KMS-11 (cell line): ENCODE data around the gene STK38L.

Experiments used
- H2AFZ ChIP-seq: fragments of 200-600 bp; sonication (generic); 2 replicates; pipeline ENCODE4 v1.6.1; 2016; ENCODE audit warnings: antibody characterized with exemption, mixed run types, low read depth
- H3K27ac ChIP-seq: fragments of 200-600 bp; sonication (generic); 2 replicates; pipeline ENCODE4 v1.6.1; 2016; ENCODE audit warnings: mild to moderate bottlenecking, mixed run types
- H3K27me3 ChIP-seq: fragments of 200-600 bp; sonication (generic); 2 replicates; pipeline ENCODE4 v1.6.1; 2017; ENCODE audit warnings: mild to moderate bottlenecking, low read depth, mixed run types, moderate library complexity; ENCODE audit not compliant: insufficient read depth
- H3K36me3 ChIP-seq: fragments of 200-600 bp; sonication (generic); 2 replicates; pipeline ENCODE4 v1.6.1; 2017; ENCODE audit warnings: mild to moderate bottlenecking, mixed run types; ENCODE audit not compliant: insufficient read depth
- H3K4me1 ChIP-seq: fragments of 200-600 bp; sonication (generic); 2 replicates; pipeline ENCODE4 v1.6.1; 2016; ENCODE audit warnings: mild to moderate bottlenecking, low read depth, mixed run types; ENCODE audit not compliant: poor library complexity, severe bottlenecking
- H3K4me2 ChIP-seq: fragments of 200-600 bp; sonication (generic); 2 replicates; pipeline ENCODE4 v1.7.0; 2016; ENCODE audit warnings: mild to moderate bottlenecking, mixed run types
- H3K4me3 ChIP-seq: fragments of 200-600 bp; sonication (generic); IDR thresholded peaks from 2 replicates; pipeline ENCODE4 v1.6.1; 2017; ENCODE audit warnings: low read depth, low read length, mixed read lengths; ENCODE audit not compliant: insufficient read depth
- H3K79me2 ChIP-seq: fragments of 200-600 bp; sonication (generic); 2 replicates; pipeline ENCODE4 v1.6.1; 2016; ENCODE audit warnings: low read depth, mixed run types; ENCODE audit not compliant: insufficient read depth
- H3K9ac ChIP-seq: fragments of 200-600 bp; sonication (generic); 2 replicates; pipeline ENCODE4 v1.6.1; 2016; ENCODE audit warnings: mild to moderate bottlenecking, mixed run types
- H4K20me1 ChIP-seq: fragments of 200-600 bp; sonication (generic); 2 replicates; pipeline ENCODE4 v1.6.1; 2016; ENCODE audit warnings: mild to moderate bottlenecking, mixed run types; ENCODE audit not compliant: insufficient read depth
- TF ChIP-seq, protein P1 (sequence below): fragments of 200-600 bp; sonication (generic); conservative IDR thresholded peaks from 2 replicates; pipeline ENCODE4 v1.6.1; 2017; ENCODE audit warnings: low read depth, mild to moderate bottlenecking, antibody characterized with exemption, low read length, moderate library complexity, mixed read lengths

The STK38L gene

DNA sequence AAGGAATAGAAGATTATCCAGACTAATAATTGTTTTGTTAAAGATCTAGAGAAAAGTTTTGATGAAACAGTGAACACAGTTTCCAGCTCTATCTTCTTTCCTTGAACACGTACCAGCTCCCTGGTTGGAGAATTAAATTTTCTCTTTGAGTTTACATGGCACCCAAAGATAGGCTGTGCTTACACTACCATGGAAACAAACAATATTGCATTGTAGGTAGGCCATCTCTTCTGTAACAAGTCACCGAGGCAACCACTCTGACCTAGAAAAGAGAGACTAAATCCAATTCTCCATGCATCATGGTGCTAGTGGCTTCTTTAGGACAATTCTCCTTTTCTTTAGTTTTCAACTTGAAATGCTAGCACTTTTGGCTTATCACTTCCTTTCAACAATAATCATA lies 98.5 kb downstream of the STK38L start:
- no peak overlapping the region for H3K4me3 ChIP-seq
- no peak overlapping the region for H3K27ac ChIP-seq
- no peaks in the 10 kb centered on the region; the same call in 1 of the 2 replicates for H3K79me2 ChIP-seq
- H3K4me1 ChIP-seq = peaks cover 21% of the 10 kb centered on the region
- no peaks in the 10 kb centered on the region for H3K27me3 ChIP-seq
- no peaks in the 10 kb centered on the region for H3K36me3 ChIP-seq
- H2AFZ ChIP-seq = no peak overlapping the region
- no peaks in the 10 kb centered on the region for H4K20me1 ChIP-seq
- H3K4me2 ChIP-seq = no peak overlapping the region
- TF ChIP-seq, protein P1, sequence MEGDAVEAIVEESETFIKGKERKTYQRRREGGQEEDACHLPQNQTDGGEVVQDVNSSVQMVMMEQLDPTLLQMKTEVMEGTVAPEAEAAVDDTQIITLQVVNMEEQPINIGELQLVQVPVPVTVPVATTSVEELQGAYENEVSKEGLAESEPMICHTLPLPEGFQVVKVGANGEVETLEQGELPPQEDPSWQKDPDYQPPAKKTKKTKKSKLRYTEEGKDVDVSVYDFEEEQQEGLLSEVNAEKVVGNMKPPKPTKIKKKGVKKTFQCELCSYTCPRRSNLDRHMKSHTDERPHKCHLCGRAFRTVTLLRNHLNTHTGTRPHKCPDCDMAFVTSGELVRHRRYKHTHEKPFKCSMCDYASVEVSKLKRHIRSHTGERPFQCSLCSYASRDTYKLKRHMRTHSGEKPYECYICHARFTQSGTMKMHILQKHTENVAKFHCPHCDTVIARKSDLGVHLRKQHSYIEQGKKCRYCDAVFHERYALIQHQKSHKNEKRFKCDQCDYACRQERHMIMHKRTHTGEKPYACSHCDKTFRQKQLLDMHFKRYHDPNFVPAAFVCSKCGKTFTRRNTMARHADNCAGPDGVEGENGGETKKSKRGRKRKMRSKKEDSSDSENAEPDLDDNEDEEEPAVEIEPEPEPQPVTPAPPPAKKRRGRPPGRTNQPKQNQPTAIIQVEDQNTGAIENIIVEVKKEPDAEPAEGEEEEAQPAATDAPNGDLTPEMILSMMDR = no peak
- no peak overlapping the region for H3K9ac ChIP-seq

DNA sequence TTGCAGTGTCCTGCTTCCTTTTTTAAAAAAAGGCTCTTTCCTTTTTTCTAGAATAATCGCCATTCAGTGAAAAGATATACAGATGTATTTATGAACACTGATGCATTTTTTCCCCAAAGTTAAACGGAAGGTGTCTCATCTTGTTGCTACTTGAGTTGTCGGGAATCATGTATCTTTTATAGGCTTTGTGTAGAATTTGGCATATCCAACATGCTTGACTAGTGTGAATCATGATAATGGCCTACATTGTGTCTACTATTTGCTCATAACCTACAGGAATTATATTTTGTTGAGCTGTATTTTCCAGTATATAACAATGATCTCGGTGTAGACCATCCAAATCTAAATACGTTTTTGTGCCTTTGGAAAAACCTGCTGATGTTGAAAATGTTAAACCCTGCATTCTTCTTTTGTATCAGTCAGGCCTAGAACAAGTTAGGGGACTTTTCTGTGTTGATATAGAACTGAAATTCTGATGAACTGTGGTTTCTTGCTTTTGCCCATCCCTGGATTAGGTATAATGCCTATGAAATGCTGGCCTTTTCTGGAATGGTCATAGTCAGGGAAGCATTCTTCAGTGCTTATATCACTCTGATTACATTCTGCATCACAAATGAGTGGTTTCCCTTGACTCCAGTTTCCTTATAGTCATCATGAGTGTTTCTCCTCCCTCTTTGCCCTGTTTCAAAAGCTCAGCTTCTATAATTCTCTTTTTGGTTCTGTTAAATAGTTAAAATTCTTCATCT lies 99.3 kb downstream of the STK38L start:
- Histone ChIP-seq H3K9ac (no peak overlapping the region), H2AFZ (no peak overlapping the region), H3K36me3 (no peaks in the 10 kb centered on the region), H3K27ac (no peak overlapping the region), H3K27me3 (no peaks in the 10 kb centered on the region), H3K4me1 (peaks cover 15% of the 10 kb centered on the region), H4K20me1 (no peaks in the 10 kb centered on the region), H3K4me3 (no peak overlapping the region), H3K4me2 (no peak overlapping the region), H3K79me2 (no peaks in the 10 kb centered on the region)
- TF ChIP-seq, protein P1 = no peak

DNA sequence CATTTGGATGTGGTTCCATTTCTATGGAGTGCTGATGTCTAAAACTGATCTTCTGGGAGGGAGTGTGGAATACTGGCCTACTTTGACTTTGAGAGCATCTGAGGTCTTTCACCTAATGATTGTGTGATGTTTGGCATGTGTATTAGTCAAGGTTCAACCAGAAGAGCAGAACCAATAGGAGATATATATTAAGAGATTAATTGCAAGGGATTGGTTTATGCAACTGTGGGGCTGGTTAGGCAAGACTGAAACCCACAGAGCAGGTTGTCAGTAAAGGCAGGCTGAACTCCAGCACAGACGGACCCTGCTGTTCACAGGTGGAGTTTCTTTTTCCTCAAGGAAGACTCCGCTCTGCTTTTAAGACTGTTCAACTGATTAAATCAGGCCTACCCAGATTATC lies 100.2 kb downstream of the STK38L start:
- TF ChIP-seq, protein P1 = no peak
- Histone ChIP-seq H4K20me1 (no peaks in the 10 kb centered on the region), H3K27me3 (no peaks in the 10 kb centered on the region), H3K79me2 (no peaks in the 10 kb centered on the region), H3K9ac (no peak overlapping the region), H2AFZ (no peak overlapping the region), H3K4me3 (no peak overlapping the region), H3K4me1 (peaks cover 15% of the 10 kb centered on the region), H3K36me3 (no peaks in the 10 kb centered on the region), H3K27ac (no peak overlapping the region), H3K4me2 (no peak overlapping the region)

DNA sequence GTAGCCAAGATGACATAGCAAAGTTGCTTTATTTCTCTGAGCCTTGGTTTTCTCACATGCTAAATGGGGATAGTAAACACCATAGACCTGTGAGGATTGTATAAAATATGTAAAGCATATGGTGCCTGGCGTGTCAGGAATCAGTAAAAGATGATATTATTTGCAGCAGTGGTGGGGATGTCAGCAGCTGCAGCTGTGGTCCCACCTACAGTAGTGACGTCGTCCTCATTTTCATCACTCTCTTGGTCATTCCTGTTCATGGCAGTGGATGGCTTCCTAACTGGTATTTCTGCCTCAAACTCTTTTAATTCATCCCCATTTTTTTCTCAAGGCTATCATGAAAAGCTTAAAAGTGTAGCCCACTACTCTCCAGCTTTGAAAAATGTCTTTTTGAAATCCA lies 100.7 kb downstream of the STK38L start:
- Histone ChIP-seq H3K4me2 (no peak overlapping the region), H4K20me1 (no peaks in the 10 kb centered on the region), H3K79me2 (no peaks in the 10 kb centered on the region), H3K4me1 (peaks cover 15% of the 10 kb centered on the region), H3K4me3 (no peak overlapping the region), H3K27me3 (no peaks in the 10 kb centered on the region), H3K9ac (no peak overlapping the region), H2AFZ (no peak overlapping the region), H3K36me3 (no peaks in the 10 kb centered on the region), H3K27ac (no peak overlapping the region)
- TF ChIP-seq, protein P1 = no peak
